Esophagus muscularis mucosa (tissue), 4 donors: Measurements from ENCODE around the gene PALM2AKAP2. TPM values are rescaled to one million over a fixed set of nuclear protein-coding genes. Genes with fewer than 3 reads are reported as not detected.

ENCODE experiments used
- DNase-seq: peaks from one replicate; pipeline ENCODE4 v3.0.0-alpha.2; 2017; ENCODE audit errors: extremely low spot score
- H3K27ac ChIP-seq, 4 donors: fragments of 200-600 bp; sonication (generic); replicated peaks in 1 of 4; 1 replicate in 3 of 4; 2 replicates in 1 of 4; pipeline ENCODE4 v1.5.1; 2016 to 2019; ENCODE audit warnings: mild to moderate bottlenecking in 1 of 4
- H3K27me3 ChIP-seq, 4 donors: fragments of 200-600 bp; sonication (generic); one replicate each; pipeline versions ENCODE4 v1.5.1 to v1.6.0; 2016 to 2019
- H3K36me3 ChIP-seq, 4 donors: fragments of 200-600 bp; sonication (generic); one replicate each; pipeline ENCODE4 v1.5.1; 2016 to 2019
- H3K4me1 ChIP-seq, 4 donors: fragments of 200-600 bp; sonication (generic); one replicate each; pipeline ENCODE4 v1.5.1; 2016 to 2019
- H3K4me3 ChIP-seq, 4 donors: fragments of 200-600 bp; sonication (generic); 1 replicate in 2 of 4; 2 replicates in 2 of 4; pipeline ENCODE4 v1.5.1; 2016 to 2019; ENCODE audit warnings: mild to moderate bottlenecking in 4 of 4, moderate library complexity in 1 of 4
- H3K9me3 ChIP-seq, 4 donors: fragments of 200-600 bp; sonication (generic); 1 replicate in 3 of 4; 2 replicates in 1 of 4; pipeline ENCODE4 v1.5.1; 2016 to 2019
- EP300 ChIP-seq: sonication (generic); formaldehyde crosslinking; IDR thresholded peaks from one replicate; pipeline ENCODE4 v1.6.1; 2017; ENCODE audit warnings: antibody characterized with exemption
- POLR2A ChIP-seq: fragments of 450-650 bp; IDR thresholded peaks from one replicate; pipeline ENCODE4 v1.6.1; 2017; ENCODE audit warnings: antibody characterized with exemption, moderate library complexity, mild to moderate bottlenecking, low read depth
- POLR2AphosphoS5 ChIP-seq, 2 donors: sonication (generic); formaldehyde crosslinking; IDR thresholded peaks; one replicate each; pipeline ENCODE4 v1.6.1; 2017; ENCODE audit warnings: antibody characterized with exemption in 2 of 2
- WGBS: methylation state at CpG from one replicate; pipeline ENCODE4 v1.1.5; 2018; 5-methylcytosine and 5-hydroxymethylcytosine counted together
- intact Hi-C: fragments of 100-400 bp; cut with DNase I; formaldehyde crosslinking; loops from one replicate; pipeline ENCODE4 v1.15.1; 2023
- total RNA-seq, 4 donors: library from RNA; depleted of rRNA; stranded (reverse); fragments of >200 nt; gene quantifications; one replicate each; pipeline versions ENCODE4 v1.1.0 to v1.2.1, GENCODE V29; 2016
- TF ChIP-seq, protein P1 (sequence below), 3 experiments: fragments of 200-600 bp in 2 of 3; fragments of 450-650 bp in 1 of 3; sonication (generic) in 2 of 3; IDR thresholded peaks; one replicate each; pipeline ENCODE4 v1.5.1; 2017 to 2019; ENCODE audit warnings: antibody characterized with exemption in 3 of 3, mild to moderate bottlenecking in 2 of 3, moderate library complexity in 1 of 3

The PALM2AKAP2 gene
- total RNA-seq, 4 donors from 2014 or later: 2.3 to 8.1 (median 5.6) TPM

DNA sequence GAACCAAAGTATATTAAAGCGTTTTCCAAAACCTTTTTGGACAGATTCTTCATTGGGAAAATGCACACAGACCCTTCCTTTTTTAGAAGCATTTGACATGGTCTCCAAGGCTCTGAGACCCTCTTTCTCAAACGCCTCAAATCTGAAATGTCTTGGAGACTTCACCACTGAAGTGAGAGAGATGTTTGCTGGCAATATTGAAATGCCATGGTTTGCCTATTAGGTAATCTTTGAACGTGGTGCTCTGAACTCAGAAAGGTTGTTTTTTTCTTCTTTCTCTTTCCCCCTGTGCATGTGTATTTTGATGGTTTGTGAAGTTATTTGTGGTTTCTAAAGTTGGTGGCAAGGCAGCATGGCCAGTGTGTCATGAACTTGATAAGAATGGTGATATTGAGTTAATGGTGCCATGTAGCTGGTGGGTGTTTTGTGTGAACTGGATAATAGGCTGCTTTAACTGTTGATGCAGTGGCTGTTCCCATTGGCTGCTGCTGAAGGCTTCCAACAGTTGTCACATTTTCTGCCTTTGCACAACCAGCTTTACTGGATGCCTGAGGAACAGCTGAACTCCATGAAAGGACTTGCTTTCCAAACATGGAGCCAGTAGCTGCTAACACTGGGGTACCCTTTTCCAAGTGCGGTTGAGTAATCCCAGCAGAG, 1.7 kb downstream of the PALM2AKAP2 start:
- TF ChIP-seq, protein P1, sequence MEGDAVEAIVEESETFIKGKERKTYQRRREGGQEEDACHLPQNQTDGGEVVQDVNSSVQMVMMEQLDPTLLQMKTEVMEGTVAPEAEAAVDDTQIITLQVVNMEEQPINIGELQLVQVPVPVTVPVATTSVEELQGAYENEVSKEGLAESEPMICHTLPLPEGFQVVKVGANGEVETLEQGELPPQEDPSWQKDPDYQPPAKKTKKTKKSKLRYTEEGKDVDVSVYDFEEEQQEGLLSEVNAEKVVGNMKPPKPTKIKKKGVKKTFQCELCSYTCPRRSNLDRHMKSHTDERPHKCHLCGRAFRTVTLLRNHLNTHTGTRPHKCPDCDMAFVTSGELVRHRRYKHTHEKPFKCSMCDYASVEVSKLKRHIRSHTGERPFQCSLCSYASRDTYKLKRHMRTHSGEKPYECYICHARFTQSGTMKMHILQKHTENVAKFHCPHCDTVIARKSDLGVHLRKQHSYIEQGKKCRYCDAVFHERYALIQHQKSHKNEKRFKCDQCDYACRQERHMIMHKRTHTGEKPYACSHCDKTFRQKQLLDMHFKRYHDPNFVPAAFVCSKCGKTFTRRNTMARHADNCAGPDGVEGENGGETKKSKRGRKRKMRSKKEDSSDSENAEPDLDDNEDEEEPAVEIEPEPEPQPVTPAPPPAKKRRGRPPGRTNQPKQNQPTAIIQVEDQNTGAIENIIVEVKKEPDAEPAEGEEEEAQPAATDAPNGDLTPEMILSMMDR (IDR thresholded peaks at IDR 0.05): no peak
- TF ChIP-seq EP300 (no peak), POLR2AphosphoS5 (IDR thresholded peaks at IDR 0.05) (peak in 1 of 2 donors; percentile 34), POLR2A (no peak)
- intact Hi-C loops: no loop called here
- H3K9me3 ChIP-seq: no peaks in the 10 kb centered on the region

GRCh38 chr9:109787735-109788134, 7.7 kb downstream of the PALM2AKAP2 start:
- Histone ChIP-seq H3K36me3 (no peaks in the 10 kb centered on the region), H3K27ac (no peak overlapping the region), H3K9me3 (no peaks in the 10 kb centered on the region), H3K4me3 (no peak overlapping the region), H3K27me3 (no peaks in the 10 kb centered on the region), H3K4me1 (peaks cover under 1 to 16% (median 3%) of the 10 kb centered on the region in 4 donors)
- no peak for DNase-seq
- intact Hi-C loops: no loop called here
- WGBS: 88% methylated on average over 3 of the region's 3 CpGs
- TF ChIP-seq, protein P1 (IDR thresholded peaks at IDR 0.05): no peak
- TF ChIP-seq EP300 (no peak), POLR2A (no peak), POLR2AphosphoS5 (IDR thresholded peaks at IDR 0.05) (no peak)

More for the DNA sequence above, 1.7 kb downstream of the PALM2AKAP2 start:
- peaks cover 0 to 26% (median 0%) of the 10 kb centered on the region in 4 donors for H3K27me3 ChIP-seq
- peak overlapping the region in 3 of 4 donors; percentile 57 to 71 (median 58) for H3K4me3 ChIP-seq
- WGBS: 31% methylated on average over 4 of the region's 4 CpGs
- DNase-seq: peak; percentile 92
- H3K36me3 ChIP-seq: no peaks in the 10 kb centered on the region
- H3K4me1 ChIP-seq: peaks cover 0 to 26% (median 15%) of the 10 kb centered on the region in 4 donors
- H3K27ac ChIP-seq: no peak overlapping the region

GRCh38 chr9:109789556-109789955, 9.6 kb downstream of the PALM2AKAP2 start:
- no peaks in the 10 kb centered on the region for H3K36me3 ChIP-seq
- intact Hi-C loops: no loop called here
- no peak overlapping the region for H3K4me3 ChIP-seq
- no peak for DNase-seq
- 79% methylated on average over 5 of the region's 5 CpGs for WGBS
- no peak overlapping the region for H3K27ac ChIP-seq
- TF ChIP-seq, protein P1 (IDR thresholded peaks at IDR 0.05): no peak
- no peak for TF ChIP-seq EP300
- TF ChIP-seq POLR2A: no peak
- TF ChIP-seq POLR2AphosphoS5 (IDR thresholded peaks at IDR 0.05): no peak
- H3K27me3 ChIP-seq: no peaks in the 10 kb centered on the region
- no peaks in the 10 kb centered on the region for H3K9me3 ChIP-seq
- H3K4me1 ChIP-seq: peaks cover 13 to 31% (median 16%) of the 10 kb centered on the region in 4 donors

GRCh38 chr9:109789971-109790370, 10.0 kb downstream of the PALM2AKAP2 start:
- 69% methylated on average over 3 of the region's 3 CpGs for WGBS
- H3K4me1 ChIP-seq: peaks cover 13 to 31% (median 16%) of the 10 kb centered on the region in 4 donors
- H3K4me3 ChIP-seq: no peak overlapping the region
- intact Hi-C loops: no loop called here
- TF ChIP-seq EP300 (no peak), POLR2AphosphoS5 (IDR thresholded peaks at IDR 0.05) (no peak), POLR2A (no peak)
- TF ChIP-seq, protein P1 (IDR thresholded peaks at IDR 0.05): no peak
- H3K27ac ChIP-seq: no peak overlapping the region
- no peaks in the 10 kb centered on the region for H3K9me3 ChIP-seq
- no peaks in the 10 kb centered on the region for H3K36me3 ChIP-seq
- no peaks in the 10 kb centered on the region for H3K27me3 ChIP-seq
- DNase-seq: no peak
